DOHH2 (cell line): Measurements from ENCODE around the gene LBP.

Source experiments
- H3F3A ChIP-seq: fragments of 200-600 bp; sonication (generic), shearing (Covaris generic); 2 replicates; pipeline ENCODE4 v1.6.0; 2016; ENCODE audit warnings: antibody characterized with exemption, mild to moderate bottlenecking; ENCODE audit not compliant: control insufficient read depth, insufficient read depth
- H3K27ac ChIP-seq: fragments of 200-600 bp; sonication (generic); 2 replicates; pipeline ENCODE4 v1.5.1; 2014; ENCODE audit warnings: low read depth, mild to moderate bottlenecking, low read length, moderate library complexity
- H3K27me3 ChIP-seq: fragments of 200-600 bp; sonication (generic); 2 replicates; pipeline ENCODE4 v1.6.1; 2014; ENCODE audit warnings: mild to moderate bottlenecking, low read length, mixed read lengths; ENCODE audit not compliant: control insufficient read depth
- H3K36me3 ChIP-seq: fragments of 200-600 bp; sonication (generic); 2 replicates; pipeline ENCODE4 v1.6.1; 2014; ENCODE audit warnings: mild to moderate bottlenecking, low read length, moderate library complexity, mixed read lengths; ENCODE audit not compliant: control insufficient read depth
- H3K4me1 ChIP-seq: fragments of 200-600 bp; sonication (generic); 2 replicates; pipeline ENCODE4 v1.6.1; 2014; ENCODE audit warnings: mild to moderate bottlenecking, low read length, mixed read lengths; ENCODE audit not compliant: control insufficient read depth
- H3K4me2 ChIP-seq: fragments of 200-600 bp; sonication (generic); 2 replicates; pipeline ENCODE4 v1.6.0; 2014; ENCODE audit warnings: mild to moderate bottlenecking, low read length, moderate library complexity
- H3K4me3 ChIP-seq: fragments of 200-600 bp; sonication (generic); 2 replicates; pipeline ENCODE4 v1.5.1; 2014; ENCODE audit warnings: mild to moderate bottlenecking, low read length, mixed read lengths
- H3K79me2 ChIP-seq: fragments of 200-600 bp; sonication (generic); 2 replicates; pipeline ENCODE4 v1.6.1; 2014; ENCODE audit warnings: mild to moderate bottlenecking, low read length, mixed read lengths; ENCODE audit not compliant: control insufficient read depth
- H3K9me2 ChIP-seq: fragments of 200-600 bp; sonication (generic); replicated peaks from 2 replicates; pipeline ENCODE4 v1.6.1; 2014; ENCODE audit warnings: mild to moderate bottlenecking, low read length, mixed read lengths; ENCODE audit not compliant: control insufficient read depth
- H3K9me3 ChIP-seq: fragments of 200-600 bp; sonication (generic); 2 replicates; pipeline ENCODE4 v1.6.1; 2014; ENCODE audit warnings: antibody characterized with exemption, low read length, mixed read lengths; ENCODE audit not compliant: control insufficient read depth, insufficient read depth
- H4K20me1 ChIP-seq: fragments of 200-600 bp; sonication (generic); 2 replicates; pipeline ENCODE4 v1.6.0; 2014; ENCODE audit warnings: low read depth, mild to moderate bottlenecking, antibody characterized with exemption, low read length, moderate library complexity; ENCODE audit not compliant: control insufficient read depth, insufficient read depth
- CTCF ChIP-seq: fragments of 200-600 bp; sonication (generic); IDR thresholded peaks from one replicate; pipeline ENCODE4 v1.5.1; 2014; ENCODE audit warnings: antibody characterized with exemption, mild to moderate bottlenecking, low read depth, low read length; ENCODE audit not compliant: poor library complexity, severe bottlenecking
- EZH2phosphoT487 ChIP-seq: fragments of 200-600 bp; sonication (generic); IDR thresholded peaks from 2 replicates; pipeline ENCODE4 v1.6.1; 2017; ENCODE audit warnings: borderline replicate concordance, mild to moderate bottlenecking, antibody characterized with exemption, low read length, moderate library complexity, mixed read lengths

LBP gene

DNA sequence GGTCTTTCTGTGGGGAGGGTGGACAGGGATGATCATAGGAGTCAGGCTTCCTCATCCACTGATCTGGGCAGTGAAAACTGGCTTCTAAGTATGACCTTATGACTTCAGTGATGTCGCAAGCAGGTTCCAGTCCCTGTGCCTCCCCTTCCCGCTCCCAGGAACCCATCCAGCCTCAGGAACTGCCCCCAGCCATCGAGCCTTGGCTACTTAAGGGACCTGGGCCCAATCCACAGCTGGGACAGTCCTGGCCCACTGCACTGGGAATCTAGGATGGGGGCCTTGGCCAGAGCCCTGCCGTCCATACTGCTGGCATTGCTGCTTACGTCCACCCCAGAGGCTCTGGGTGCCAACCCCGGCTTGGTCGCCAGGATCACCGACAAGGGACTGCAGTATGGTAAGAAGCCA is at the start of gene LBP:
TSS of gene LBP (plus strand) at position 236 of the 405 bp plus-strand sequence. CDS start at position 271, 35 bp downstream.
- TF ChIP-seq CTCF, result no peak
- no peak for TF ChIP-seq EZH2phosphoT487
- H3K36me3 ChIP-seq, result no peaks in the 10 kb centered on the region
- no peaks in the 10 kb centered on the region for H3K9me2 ChIP-seq
- H3F3A ChIP-seq, result no peaks in the 10 kb centered on the region
- no peak within 1 kb of the TSS for H3K4me2 ChIP-seq
- H3K79me2 ChIP-seq, result no peaks in the 10 kb centered on the region
- peaks cover 2% of the 10 kb centered on the region; the same call in 1 of the 2 replicates for H3K27me3 ChIP-seq
- H3K27ac ChIP-seq, result no peak within 1 kb of the TSS
- H3K4me1 ChIP-seq, result no peaks in the 10 kb centered on the region
- H3K4me3 ChIP-seq, result no peak within 1 kb of the TSS
- no peaks in the 10 kb centered on the region for H3K9me3 ChIP-seq
- no peaks in the 10 kb centered on the region for H4K20me1 ChIP-seq

GRCh38 chr20:38297916-38298674 is 48.2 kb upstream of the LBP start:
- no peak overlapping the region for H3K27ac ChIP-seq
- TF ChIP-seq CTCF (no peak), EZH2phosphoT487 (no peak)

GRCh38 chr20:38298768-38299288 is 47.5 kb upstream of the LBP start:
- H3K36me3 ChIP-seq, result no peaks in the 10 kb centered on the region
- peaks cover 16% of the 10 kb centered on the region for H3K27me3 ChIP-seq
- H3F3A ChIP-seq, result no peaks in the 10 kb centered on the region
- H3K9me3 ChIP-seq, result no peaks in the 10 kb centered on the region
- no peaks in the 10 kb centered on the region for H3K79me2 ChIP-seq
- TF ChIP-seq CTCF (no peak), EZH2phosphoT487 (no peak)
- H3K27ac ChIP-seq, result no peak overlapping the region
- H3K4me3 ChIP-seq, result no peak overlapping the region
- no peaks in the 10 kb centered on the region for H3K4me1 ChIP-seq
- H4K20me1 ChIP-seq, result no peaks in the 10 kb centered on the region
- H3K4me2 ChIP-seq, result no peak overlapping the region
- H3K9me2 ChIP-seq, result no peaks in the 10 kb centered on the region

More at GRCh38 chr20:38297916-38298674, 48.2 kb upstream of the LBP start:
- Histone ChIP-seq H3K4me3 (no peak overlapping the region), H3F3A (no peaks in the 10 kb centered on the region), H3K27me3 (peaks cover 16% of the 10 kb centered on the region), H3K9me3 (no peaks in the 10 kb centered on the region), H3K9me2 (no peaks in the 10 kb centered on the region), H4K20me1 (no peaks in the 10 kb centered on the region), H3K4me1 (no peaks in the 10 kb centered on the region), H3K4me2 (no peak overlapping the region), H3K36me3 (no peaks in the 10 kb centered on the region), H3K79me2 (no peaks in the 10 kb centered on the region)
